Fibroblast of pulmonary artery (primary cell): Measurements from ENCODE around the gene GRIP2.

ENCODE experiments used
- DNase-seq: peaks from one replicate; pipeline ENCODE4 v3.0.0-alpha.2; 2010; ENCODE audit warnings: low read depth
- H3K4me3 ChIP-seq: replicated peaks from 2 replicates; pipeline ENCODE4 v1.5.1; 2011; ENCODE audit warnings: low read depth, mild to moderate bottlenecking, control low read depth, low read length, moderate library complexity
- CTCF ChIP-seq: IDR thresholded peaks from 2 replicates; pipeline ENCODE4 v1.5.1; 2011; ENCODE audit warnings: mild to moderate bottlenecking, control low read depth, low read length, inconsistent platforms; ENCODE audit errors: missing control alignments

GRIP2 gene

GRCh38 chr3:14512281-14512941 lies 27.7 kb downstream of the GRIP2 start:
- TF ChIP-seq CTCF, result no peak
- DNase-seq, result no peak
- H3K4me3 ChIP-seq, result no peak overlapping the region

- no peak for DNase-seq
- no peak for TF ChIP-seq CTCF
- no peak overlapping the region for H3K4me3 ChIP-seq
These were observed 28.4 kb downstream of the GRIP2 start for GRCh38 chr3:14511623-14512280.

GRCh38 chr3:14510838-14511622 lies 29.1 kb downstream of the GRIP2 start:
- H3K4me3 ChIP-seq, result no peak overlapping the region
- no peak for TF ChIP-seq CTCF
- DNase-seq, result no peak

- no peak for TF ChIP-seq CTCF
- DNase-seq, result no peak
- H3K4me3 ChIP-seq, result no peak overlapping the region
These were observed 30.4 kb downstream of the GRIP2 start for GRCh38 chr3:14509796-14510100.

- peak; percentile 30 for DNase-seq
- TF ChIP-seq CTCF, result peak; percentile 79
- no peak overlapping the region for H3K4me3 ChIP-seq
These were observed 31.0 kb downstream of the GRIP2 start for GRCh38 chr3:14508966-14509795.

- no peak overlapping the region for H3K4me3 ChIP-seq
- no peak for TF ChIP-seq CTCF
- DNase-seq, result no peak
These were observed 31.7 kb downstream of the GRIP2 start for GRCh38 chr3:14508505-14508819.
